Measurements from ENCODE around the gene ACADS. TPM values are rescaled to one million over a fixed set of nuclear protein-coding genes. Genes with fewer than 3 reads are reported as not detected.

Gene ACADS, protein sequence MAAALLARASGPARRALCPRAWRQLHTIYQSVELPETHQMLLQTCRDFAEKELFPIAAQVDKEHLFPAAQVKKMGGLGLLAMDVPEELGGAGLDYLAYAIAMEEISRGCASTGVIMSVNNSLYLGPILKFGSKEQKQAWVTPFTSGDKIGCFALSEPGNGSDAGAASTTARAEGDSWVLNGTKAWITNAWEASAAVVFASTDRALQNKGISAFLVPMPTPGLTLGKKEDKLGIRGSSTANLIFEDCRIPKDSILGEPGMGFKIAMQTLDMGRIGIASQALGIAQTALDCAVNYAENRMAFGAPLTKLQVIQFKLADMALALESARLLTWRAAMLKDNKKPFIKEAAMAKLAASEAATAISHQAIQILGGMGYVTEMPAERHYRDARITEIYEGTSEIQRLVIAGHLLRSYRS
- total RNA-seq: 10 to 100 TPM; 40.8 to 85.9 (median 65.1) TPM

DNA sequence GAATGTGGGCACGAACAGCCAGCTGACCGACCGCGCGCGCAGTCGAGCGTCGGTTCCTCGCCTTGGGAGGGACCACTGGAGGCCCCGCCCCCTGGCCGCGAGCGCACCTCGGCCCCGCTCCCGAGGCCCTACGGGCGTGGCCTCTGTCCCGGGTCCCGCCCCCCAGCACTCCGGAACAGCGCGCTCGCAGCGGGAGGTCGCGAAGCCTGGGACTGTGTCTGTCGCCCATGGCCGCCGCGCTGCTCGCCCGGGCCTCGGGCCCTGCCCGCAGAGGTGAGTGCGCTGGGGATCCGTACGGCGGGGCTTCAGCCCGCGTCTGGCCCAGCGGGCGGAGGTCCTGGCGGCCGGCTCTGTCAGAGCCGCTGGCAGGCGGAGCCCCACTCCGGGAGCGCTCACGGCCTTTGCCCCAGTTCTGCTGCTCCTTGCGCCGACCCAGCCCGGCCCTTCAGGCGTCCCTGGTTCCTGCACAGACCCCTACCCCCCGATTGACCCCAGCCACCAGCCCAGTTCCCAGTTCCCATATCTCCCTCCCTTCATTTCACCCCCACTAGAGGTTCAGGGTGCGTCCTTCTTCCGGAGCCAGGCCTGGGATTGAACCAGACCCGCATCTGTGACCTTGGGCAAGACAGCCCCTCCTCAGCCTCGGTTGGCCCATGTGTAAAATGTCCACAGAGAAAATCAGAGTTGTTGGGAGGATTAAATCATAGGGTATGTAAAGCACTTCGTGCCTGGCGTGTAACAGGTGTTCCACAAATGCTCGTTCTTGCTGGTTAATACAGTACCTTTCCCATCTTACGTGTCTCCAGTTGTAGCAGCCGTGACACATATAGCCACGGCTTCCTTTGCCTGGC is at the start of gene ACADS:
TSS of gene ACADS (plus strand) at position 168 of the 851 bp plus-strand sequence. CDS start at position 228, 60 bp downstream.
- 18 to 21% methylated on average over 25 to 35 of the region's 66 CpGs for WGBS, 2 donors
- TF ChIP-seq POLR2A (IDR thresholded peaks at IDR 0.05): peak; percentile 28 to 91
- TF ChIP-seq, protein P1, sequence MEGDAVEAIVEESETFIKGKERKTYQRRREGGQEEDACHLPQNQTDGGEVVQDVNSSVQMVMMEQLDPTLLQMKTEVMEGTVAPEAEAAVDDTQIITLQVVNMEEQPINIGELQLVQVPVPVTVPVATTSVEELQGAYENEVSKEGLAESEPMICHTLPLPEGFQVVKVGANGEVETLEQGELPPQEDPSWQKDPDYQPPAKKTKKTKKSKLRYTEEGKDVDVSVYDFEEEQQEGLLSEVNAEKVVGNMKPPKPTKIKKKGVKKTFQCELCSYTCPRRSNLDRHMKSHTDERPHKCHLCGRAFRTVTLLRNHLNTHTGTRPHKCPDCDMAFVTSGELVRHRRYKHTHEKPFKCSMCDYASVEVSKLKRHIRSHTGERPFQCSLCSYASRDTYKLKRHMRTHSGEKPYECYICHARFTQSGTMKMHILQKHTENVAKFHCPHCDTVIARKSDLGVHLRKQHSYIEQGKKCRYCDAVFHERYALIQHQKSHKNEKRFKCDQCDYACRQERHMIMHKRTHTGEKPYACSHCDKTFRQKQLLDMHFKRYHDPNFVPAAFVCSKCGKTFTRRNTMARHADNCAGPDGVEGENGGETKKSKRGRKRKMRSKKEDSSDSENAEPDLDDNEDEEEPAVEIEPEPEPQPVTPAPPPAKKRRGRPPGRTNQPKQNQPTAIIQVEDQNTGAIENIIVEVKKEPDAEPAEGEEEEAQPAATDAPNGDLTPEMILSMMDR (IDR thresholded peaks at IDR 0.05): peak in 1 of 6 experiments; percentile 10
- H3K36me3 ChIP-seq: peaks cover 22 to 24% of the 10 kb centered on the region in 2 donors
- no peaks in the 10 kb centered on the region for H3K27me3 ChIP-seq
- peak within 1 kb of the TSS; percentile 8 to 81 (median 80) for H3K4me3 ChIP-seq (replicated peaks in 1 of 3)
- peak; percentile 94 to 95 for DNase-seq
- peak within 1 kb of the TSS; percentile 50 to 87 (median 74) for H3K27ac ChIP-seq
- intact Hi-C loops (cut with DNase I): loop anchor here (10.0 kb wide), 1 partner anchor 179 kb away; the partner anchor contains the start of gene SPPL3
- no peaks in the 10 kb centered on the region for H3K9me3 ChIP-seq
- H3K4me1 ChIP-seq: peaks cover 7 to 19% of the 10 kb centered on the region in 2 donors

DNA sequence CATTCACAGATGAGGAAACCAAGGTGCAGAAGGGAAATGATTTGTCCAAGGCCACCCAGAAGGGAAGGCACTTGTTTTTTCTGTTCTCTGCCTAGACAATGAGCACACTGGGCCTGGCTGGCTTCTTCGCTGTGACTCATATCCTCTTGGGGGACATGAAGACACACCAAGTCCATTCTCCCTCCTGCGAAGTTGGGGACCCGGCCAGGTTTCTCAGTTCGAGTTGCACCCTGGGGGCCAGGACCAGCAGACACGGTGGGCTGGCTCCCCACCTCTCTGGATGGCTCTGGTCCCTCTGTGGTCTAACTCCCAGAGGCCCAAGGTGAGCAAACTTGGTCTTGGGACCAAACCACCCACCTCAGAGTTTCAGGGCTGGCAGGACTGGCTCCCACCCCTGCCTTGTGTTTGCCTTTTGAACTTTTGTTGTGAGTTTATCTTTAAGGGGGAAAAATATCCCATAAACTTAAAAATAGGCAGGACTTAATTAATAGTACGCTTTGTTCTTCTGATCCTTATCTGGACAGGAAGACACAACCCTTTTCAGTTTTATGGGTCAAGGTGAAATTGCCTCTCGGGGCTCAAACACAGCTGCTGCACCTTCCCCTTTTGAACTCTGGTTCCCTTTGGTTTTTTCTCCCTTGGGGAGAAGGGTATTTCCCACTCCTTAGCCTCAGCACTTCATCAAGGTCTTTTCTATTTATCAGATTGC is 47.7 kb upstream of the ACADS start:
- intact Hi-C loops (cut with DNase I): no loop called here
- no peaks in the 10 kb centered on the region for H3K9me3 ChIP-seq
- peak overlapping the region in 1 of 3 donors; percentile 41 for H3K27ac ChIP-seq
- no peaks in the 10 kb centered on the region for H3K4me1 ChIP-seq
- WGBS, 2 donors: 67 to 80% methylated on average over 6 to 7 of the region's 7 CpGs
- H3K36me3 ChIP-seq: no peaks in the 10 kb centered on the region
- DNase-seq: no peak
- TF ChIP-seq, protein P1 (IDR thresholded peaks at IDR 0.05): no peak
- TF ChIP-seq POLR2A (IDR thresholded peaks at IDR 0.05): no peak
- no peak overlapping the region for H3K4me3 ChIP-seq (replicated peaks in 1 of 3)
- no peaks in the 10 kb centered on the region for H3K27me3 ChIP-seq

DNA sequence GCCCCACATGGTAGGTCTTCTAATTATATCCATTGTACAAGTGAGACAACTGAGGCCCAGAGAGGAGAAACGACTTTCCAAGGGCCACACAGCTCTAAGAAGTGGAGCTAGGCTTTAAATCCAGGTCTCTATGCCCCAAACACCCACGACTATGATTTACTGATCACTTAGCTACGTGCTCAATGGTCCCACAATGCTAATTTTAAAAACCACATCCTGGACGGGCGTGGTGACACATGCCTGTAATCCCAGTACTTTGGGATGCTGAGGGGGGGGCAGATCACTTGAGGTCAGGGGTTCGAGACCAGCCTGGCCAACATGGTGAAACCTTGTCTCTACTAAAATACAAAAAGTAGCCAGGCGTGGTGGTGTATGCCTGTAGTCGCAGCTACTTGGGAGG is 47.1 kb upstream of the ACADS start:
- Histone ChIP-seq H3K4me3 (replicated peaks in 1 of 3) (no peak overlapping the region), H3K4me1 (no peaks in the 10 kb centered on the region), H3K9me3 (no peaks in the 10 kb centered on the region), H3K36me3 (no peaks in the 10 kb centered on the region), H3K27ac (no peak overlapping the region), H3K27me3 (no peaks in the 10 kb centered on the region)
- TF ChIP-seq, protein P1 (IDR thresholded peaks at IDR 0.05): no peak
- TF ChIP-seq POLR2A (IDR thresholded peaks at IDR 0.05): no peak
- intact Hi-C loops (cut with DNase I): no loop called here
- DNase-seq: no peak
- 77 to 79% methylated on average over 8 of the region's 8 CpGs for WGBS, 2 donors

DNA sequence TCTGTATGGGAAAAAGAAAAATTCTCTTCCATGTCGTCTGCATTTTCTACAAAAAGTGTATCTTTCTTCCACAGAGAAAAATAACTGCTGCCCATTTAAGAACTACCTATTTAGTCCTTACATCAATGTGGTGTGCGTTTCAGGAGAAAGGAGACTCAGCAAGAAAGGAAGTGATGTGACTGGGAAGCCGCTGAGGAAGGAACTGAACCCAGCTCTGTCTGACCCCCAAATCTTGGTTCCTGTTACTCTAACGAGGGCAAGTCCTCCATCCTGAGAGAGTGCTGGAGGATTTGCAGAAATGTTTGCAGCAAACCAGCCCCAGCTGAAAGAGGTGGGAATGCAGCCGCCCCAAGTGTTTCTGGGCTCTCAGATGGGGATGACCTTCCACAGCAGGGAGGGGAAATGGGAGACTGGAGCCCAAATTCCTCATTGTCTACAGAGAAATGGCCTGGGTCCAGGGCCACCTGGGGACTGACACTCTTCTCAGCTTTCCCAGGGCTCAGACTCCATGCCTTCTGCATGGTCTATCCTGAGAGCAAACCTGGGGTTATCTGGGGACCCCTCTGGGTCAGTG is 45.4 kb upstream of the ACADS start:
- H3K27ac ChIP-seq: no peak overlapping the region
- intact Hi-C loops (cut with DNase I): no loop called here
- WGBS, 2 donors: 61 to 72% methylated on average over 5 of the region's 5 CpGs
- no peak for TF ChIP-seq POLR2A (IDR thresholded peaks at IDR 0.05)
- TF ChIP-seq, protein P1 (IDR thresholded peaks at IDR 0.05): no peak
- H3K4me1 ChIP-seq: no peaks in the 10 kb centered on the region
- no peaks in the 10 kb centered on the region for H3K9me3 ChIP-seq
- H3K4me3 ChIP-seq (replicated peaks in 1 of 3): no peak overlapping the region
- no peaks in the 10 kb centered on the region for H3K36me3 ChIP-seq
- H3K27me3 ChIP-seq: no peaks in the 10 kb centered on the region
- no peak for DNase-seq

Measured in thyroid gland (tissue), 4 donors.